PFSK-1 (cell line): ENCODE data around the gene CCM2L.

Source experiments
- FOXP2 ChIP-seq: optimal IDR thresholded peaks from 2 replicates; pipeline ENCODE3; 2011; ENCODE audit warnings: borderline replicate concordance, control low read depth, inconsistent platforms; ENCODE audit not compliant: insufficient read depth; ENCODE audit errors: extremely low read length, extremely low read depth
- POLR2AphosphoS5 ChIP-seq: IDR thresholded peaks from 2 replicates; pipeline ENCODE4 v1.6.1; 2012; ENCODE audit warnings: low read depth, mild to moderate bottlenecking, control low read depth, low read length, moderate library complexity
- SIN3A ChIP-seq: IDR thresholded peaks from 2 replicates; pipeline ENCODE4 v1.6.1; 2012; ENCODE audit warnings: mild to moderate bottlenecking, low read length, moderate library complexity, borderline replicate concordance; ENCODE audit not compliant: insufficient read depth
- TAF1 ChIP-seq: IDR thresholded peaks from 2 replicates; pipeline ENCODE4 v1.6.1; 2012; ENCODE audit warnings: low read length, control low read depth, borderline replicate concordance; ENCODE audit not compliant: insufficient read depth
- TF ChIP-seq, protein P1 (sequence below), 2 experiments: IDR thresholded peaks; 2 replicates each; pipeline versions ENCODE4 v1.6.1 to v1.8.0; 2011 to 2012; ENCODE audit warnings: low read depth in 2 of 2, low read length in 2 of 2, control low read depth in 1 of 2, inconsistent platforms in 1 of 2, mild to moderate bottlenecking in 1 of 2, moderate library complexity in 1 of 2; ENCODE audit not compliant: insufficient read depth in 1 of 2

DNA sequence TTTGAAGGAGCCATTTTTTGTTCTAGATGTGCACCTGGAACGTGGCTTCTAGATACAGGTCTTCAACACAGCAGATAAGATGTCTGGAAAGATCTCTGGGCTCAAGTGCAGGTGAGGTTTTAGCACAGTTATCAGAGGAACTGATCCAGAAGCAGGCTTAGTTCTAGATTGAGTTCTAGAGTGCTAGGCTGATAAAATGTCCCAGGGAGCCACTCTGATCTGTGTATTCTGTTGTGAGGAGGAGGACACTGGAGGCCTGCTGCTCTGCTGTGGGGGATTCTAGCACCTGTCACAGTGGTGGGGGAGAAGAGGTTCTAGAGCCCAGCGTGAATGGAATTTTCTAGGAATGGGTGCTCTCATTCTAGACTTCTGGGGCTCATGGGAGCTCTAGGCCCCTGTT, 12.0 kb upstream of the CCM2L start:
- TF ChIP-seq SIN3A (no peak), TAF1 (no peak), POLR2AphosphoS5 (no peak), FOXP2 (no peak)
- TF ChIP-seq, protein P1, sequence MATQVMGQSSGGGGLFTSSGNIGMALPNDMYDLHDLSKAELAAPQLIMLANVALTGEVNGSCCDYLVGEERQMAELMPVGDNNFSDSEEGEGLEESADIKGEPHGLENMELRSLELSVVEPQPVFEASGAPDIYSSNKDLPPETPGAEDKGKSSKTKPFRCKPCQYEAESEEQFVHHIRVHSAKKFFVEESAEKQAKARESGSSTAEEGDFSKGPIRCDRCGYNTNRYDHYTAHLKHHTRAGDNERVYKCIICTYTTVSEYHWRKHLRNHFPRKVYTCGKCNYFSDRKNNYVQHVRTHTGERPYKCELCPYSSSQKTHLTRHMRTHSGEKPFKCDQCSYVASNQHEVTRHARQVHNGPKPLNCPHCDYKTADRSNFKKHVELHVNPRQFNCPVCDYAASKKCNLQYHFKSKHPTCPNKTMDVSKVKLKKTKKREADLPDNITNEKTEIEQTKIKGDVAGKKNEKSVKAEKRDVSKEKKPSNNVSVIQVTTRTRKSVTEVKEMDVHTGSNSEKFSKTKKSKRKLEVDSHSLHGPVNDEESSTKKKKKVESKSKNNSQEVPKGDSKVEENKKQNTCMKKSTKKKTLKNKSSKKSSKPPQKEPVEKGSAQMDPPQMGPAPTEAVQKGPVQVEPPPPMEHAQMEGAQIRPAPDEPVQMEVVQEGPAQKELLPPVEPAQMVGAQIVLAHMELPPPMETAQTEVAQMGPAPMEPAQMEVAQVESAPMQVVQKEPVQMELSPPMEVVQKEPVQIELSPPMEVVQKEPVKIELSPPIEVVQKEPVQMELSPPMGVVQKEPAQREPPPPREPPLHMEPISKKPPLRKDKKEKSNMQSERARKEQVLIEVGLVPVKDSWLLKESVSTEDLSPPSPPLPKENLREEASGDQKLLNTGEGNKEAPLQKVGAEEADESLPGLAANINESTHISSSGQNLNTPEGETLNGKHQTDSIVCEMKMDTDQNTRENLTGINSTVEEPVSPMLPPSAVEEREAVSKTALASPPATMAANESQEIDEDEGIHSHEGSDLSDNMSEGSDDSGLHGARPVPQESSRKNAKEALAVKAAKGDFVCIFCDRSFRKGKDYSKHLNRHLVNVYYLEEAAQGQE (IDR thresholded peaks at IDR 0.05; ENCODE audit: insufficient read depth in 1 of 2, low read depth in 2 of 2, low read length in 2 of 2) = no peak
